Kidney epithelial cell (primary cell): Measurements from ENCODE around the gene REG4. TPM values are rescaled to one million over a fixed set of nuclear protein-coding genes. Genes with fewer than 3 reads are reported as not detected.
"Not testable (repeated sequence)": the region's sequence is repeated elsewhere in the genome, so short reads cannot be mapped to it uniquely, and the experiment has no call there.

Source experiments
- DNase-seq: peaks from one replicate; pipeline ENCODE4 v3.0.0-alpha.2; 2010; ENCODE audit warnings: low read depth
- H3K27me3 ChIP-seq: 2 replicates; pipeline ENCODE4 v1.6.0; 2011; ENCODE audit warnings: low read length; ENCODE audit not compliant: control insufficient read depth, insufficient read depth
- H3K36me3 ChIP-seq: 2 replicates; pipeline ENCODE4 v1.5.1; 2011; ENCODE audit warnings: low read length; ENCODE audit not compliant: control insufficient read depth, insufficient read depth
- H3K4me3 ChIP-seq: 2 replicates; pipeline ENCODE4 v1.5.1; 2011; ENCODE audit warnings: low read depth, mild to moderate bottlenecking, control low read depth, low read length
- total RNA-seq: library from RNA; depleted of rRNA; stranded (reverse); fragments of >200 nt; gene quantifications from 2 replicates; pipeline ENCODE4 v1.2.3, GENCODE V29; 2015
- TF ChIP-seq, protein P1 (sequence below): IDR thresholded peaks from 2 replicates; pipeline ENCODE4 v1.5.1; 2011; ENCODE audit warnings: mild to moderate bottlenecking, moderate library complexity, low read length, control low read depth, inconsistent platforms; ENCODE audit not compliant: insufficient read depth, poor library complexity, severe bottlenecking

The REG4 gene
- total RNA-seq, 1 donor from 2014 or later: not detected

- Histone ChIP-seq H3K27me3 (no peaks in the 10 kb centered on the region), H3K4me3 (no peak overlapping the region), H3K36me3 (no peaks in the 10 kb centered on the region)
- TF ChIP-seq, protein P1, sequence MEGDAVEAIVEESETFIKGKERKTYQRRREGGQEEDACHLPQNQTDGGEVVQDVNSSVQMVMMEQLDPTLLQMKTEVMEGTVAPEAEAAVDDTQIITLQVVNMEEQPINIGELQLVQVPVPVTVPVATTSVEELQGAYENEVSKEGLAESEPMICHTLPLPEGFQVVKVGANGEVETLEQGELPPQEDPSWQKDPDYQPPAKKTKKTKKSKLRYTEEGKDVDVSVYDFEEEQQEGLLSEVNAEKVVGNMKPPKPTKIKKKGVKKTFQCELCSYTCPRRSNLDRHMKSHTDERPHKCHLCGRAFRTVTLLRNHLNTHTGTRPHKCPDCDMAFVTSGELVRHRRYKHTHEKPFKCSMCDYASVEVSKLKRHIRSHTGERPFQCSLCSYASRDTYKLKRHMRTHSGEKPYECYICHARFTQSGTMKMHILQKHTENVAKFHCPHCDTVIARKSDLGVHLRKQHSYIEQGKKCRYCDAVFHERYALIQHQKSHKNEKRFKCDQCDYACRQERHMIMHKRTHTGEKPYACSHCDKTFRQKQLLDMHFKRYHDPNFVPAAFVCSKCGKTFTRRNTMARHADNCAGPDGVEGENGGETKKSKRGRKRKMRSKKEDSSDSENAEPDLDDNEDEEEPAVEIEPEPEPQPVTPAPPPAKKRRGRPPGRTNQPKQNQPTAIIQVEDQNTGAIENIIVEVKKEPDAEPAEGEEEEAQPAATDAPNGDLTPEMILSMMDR: no peak
- no peak for DNase-seq
Measured at GRCh38 chr1:119841306-119841705, 30.0 kb upstream of the REG4 start.

DNA sequence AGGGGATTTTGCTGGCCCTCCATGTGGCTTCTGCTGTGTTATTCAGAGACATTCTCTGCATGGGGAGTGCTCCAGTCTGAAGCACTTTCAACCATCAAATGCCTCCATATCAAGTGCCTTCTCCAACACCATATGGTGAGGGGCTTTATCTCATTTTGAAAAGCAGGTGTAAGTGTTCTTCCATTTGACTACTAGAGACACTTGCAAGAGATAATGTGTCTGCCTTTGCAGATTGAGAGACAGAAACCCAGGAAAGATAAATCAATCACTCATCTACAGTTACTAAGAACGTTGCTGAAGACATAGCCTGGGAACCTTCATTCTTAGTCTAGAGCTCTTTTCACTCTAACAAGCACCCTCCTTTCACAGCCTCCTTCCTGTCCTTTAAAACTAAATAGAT lies 29.5 kb upstream of the REG4 start:
- no peaks in the 10 kb centered on the region for H3K36me3 ChIP-seq
- no peaks in the 10 kb centered on the region for H3K27me3 ChIP-seq
- DNase-seq: no peak
- no peak overlapping the region for H3K4me3 ChIP-seq
- TF ChIP-seq, protein P1: no peak

- DNase-seq: no peak
- TF ChIP-seq, protein P1: no peak
- no peaks in the 10 kb centered on the region for H3K36me3 ChIP-seq
- no peaks in the 10 kb centered on the region for H3K27me3 ChIP-seq
- H3K4me3 ChIP-seq: no peak overlapping the region
Measured at GRCh38 chr1:119838236-119838635, 27.0 kb upstream of the REG4 start.

GRCh38 chr1:119834990-119835389 lies 23.7 kb upstream of the REG4 start:
- no peak overlapping the region for H3K4me3 ChIP-seq
- TF ChIP-seq, protein P1: no peak
- no peaks in the 10 kb centered on the region for H3K27me3 ChIP-seq
- no peak for DNase-seq
- no peaks in the 10 kb centered on the region for H3K36me3 ChIP-seq

GRCh38 chr1:119831027-119831426 lies 19.8 kb upstream of the REG4 start:
- no peak for DNase-seq
- Histone ChIP-seq H3K27me3 (no peaks in the 10 kb centered on the region), H3K36me3 (no peaks in the 10 kb centered on the region), H3K4me3 (no peak overlapping the region)
- TF ChIP-seq, protein P1: no peak

DNA sequence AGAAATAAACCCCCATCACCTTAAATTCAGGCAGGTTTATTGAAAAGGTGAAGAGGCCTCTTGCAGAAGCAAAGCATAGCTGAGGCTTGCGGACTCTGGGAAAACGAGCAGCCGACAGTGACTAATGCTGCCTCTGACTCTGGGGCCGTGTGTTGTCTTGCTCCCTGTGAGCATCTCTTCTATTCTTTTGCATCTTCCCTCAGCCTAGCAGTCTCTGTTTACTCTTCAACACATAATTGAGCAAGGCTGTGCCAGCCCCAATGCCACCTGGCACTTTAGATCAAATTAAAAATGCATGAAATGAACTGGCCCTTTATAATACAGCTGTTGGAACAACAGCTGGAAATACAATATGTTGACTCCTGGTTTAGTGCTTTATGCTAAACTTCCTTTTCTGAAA lies 18.4 kb upstream of the REG4 start:
- Histone ChIP-seq H3K36me3 (no peaks in the 10 kb centered on the region), H3K27me3 (no peaks in the 10 kb centered on the region), H3K4me3 (no peak overlapping the region)
- TF ChIP-seq, protein P1: no peak
- DNase-seq: no peak

DNA sequence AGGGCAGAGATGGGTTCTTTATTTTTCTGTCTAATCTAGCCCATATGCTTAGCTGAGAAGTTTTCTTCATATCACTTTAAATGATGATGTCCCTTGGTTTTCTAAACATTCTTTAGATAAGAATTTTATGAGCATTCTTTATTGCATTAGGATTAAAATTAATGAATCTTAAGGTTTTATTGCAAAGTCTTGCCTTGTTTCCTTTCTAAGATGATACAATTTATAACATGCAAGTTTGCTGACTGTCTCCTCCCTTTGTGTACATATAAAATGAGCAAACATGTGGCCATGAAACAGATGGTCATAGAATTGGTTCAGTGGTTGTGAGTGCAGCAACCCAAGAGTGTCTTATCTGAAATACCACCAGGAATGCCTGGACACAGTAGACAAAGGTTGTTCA lies 17.7 kb upstream of the REG4 start:
- not testable (repeated sequence) for DNase-seq, H3K27me3 ChIP-seq, H3K36me3 ChIP-seq, H3K4me3 ChIP-seq
